ENCODE measurements around the gene FHOD3.

DNA sequence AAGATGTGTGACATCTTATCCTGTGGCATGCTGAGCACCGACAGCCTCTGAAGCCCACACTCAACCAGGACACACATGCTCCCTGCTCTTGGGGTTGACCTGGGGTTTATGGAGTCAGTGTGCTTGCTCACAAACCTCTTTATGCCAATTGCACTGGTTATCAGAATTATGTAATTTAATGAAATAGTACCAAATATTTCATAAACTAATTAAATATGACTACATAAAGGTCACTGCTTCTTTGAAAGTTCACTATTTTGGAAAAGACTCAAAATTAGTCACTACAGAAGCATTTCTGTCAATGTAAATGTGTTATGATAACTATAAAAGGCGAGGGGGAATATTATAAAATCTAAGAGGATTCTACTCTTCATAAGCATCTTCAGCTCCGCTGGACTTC lies 76.7 kb downstream of the FHOD3 start:
- TF ChIP-seq POLR2A (IDR thresholded peaks at IDR 0.05; ENCODE audit: low read length), result no peak
- no peak for TF ChIP-seq GATA1 (IDR thresholded peaks at IDR 0.05; ENCODE audit: low read depth, low read length)
